GM18508 (cell line): ENCODE data around the gene TP63.

Source experiments
- ATAC-seq: cut with Tn5 transposase; IDR thresholded peaks from one replicate; pipeline ENCODE4 v1.9.1; 2021; ENCODE audit warnings: moderate number of reproducible peaks; ENCODE audit not compliant: insufficient read depth, unreplicated experiment

Gene TP63

DNA sequence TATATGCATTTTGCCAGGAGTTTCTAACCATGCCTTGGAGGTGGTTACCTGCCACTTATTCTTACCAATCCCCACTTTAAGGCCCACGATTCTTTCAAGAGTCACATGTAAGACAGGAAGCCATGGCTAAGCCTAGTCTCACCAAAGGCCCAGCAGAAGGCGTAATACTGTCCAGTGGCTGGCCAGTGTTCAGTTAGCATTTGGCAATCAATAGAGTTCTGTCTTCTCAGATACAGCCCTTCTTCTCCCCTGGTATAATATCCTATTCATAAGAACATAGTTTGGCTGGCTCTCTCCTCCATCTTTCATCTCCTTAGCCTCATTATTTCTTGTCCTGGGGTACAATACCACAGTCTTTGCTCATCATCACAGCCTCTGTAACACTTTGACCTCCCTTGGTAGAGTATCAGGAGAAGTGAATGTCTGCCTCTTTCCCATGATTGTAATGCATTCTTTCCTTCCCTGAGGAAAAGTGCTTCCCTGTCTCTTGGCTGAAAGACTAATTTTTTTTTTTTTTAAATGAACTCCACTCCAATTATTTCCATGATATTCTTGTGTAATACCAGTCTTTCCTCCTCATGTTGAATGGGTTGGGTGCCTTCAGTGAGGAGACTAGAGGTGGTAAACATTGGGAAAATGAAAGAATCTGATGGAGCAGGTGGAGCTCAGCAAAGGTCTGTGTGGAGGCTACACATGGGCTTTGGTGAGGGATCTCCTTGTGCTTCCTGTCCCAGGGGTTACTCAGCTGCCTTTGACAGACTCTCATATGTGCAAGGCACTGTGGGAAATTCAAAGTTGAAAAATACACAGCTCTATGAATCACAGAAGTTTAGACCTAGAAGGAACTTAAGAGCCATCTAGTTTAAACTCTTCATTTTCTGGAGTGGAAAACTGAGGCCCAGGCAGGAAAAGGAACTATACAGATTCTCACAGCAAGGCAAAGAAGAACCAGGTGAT, 271.3 kb downstream of the TP63 start:
- no peak for ATAC-seq

DNA sequence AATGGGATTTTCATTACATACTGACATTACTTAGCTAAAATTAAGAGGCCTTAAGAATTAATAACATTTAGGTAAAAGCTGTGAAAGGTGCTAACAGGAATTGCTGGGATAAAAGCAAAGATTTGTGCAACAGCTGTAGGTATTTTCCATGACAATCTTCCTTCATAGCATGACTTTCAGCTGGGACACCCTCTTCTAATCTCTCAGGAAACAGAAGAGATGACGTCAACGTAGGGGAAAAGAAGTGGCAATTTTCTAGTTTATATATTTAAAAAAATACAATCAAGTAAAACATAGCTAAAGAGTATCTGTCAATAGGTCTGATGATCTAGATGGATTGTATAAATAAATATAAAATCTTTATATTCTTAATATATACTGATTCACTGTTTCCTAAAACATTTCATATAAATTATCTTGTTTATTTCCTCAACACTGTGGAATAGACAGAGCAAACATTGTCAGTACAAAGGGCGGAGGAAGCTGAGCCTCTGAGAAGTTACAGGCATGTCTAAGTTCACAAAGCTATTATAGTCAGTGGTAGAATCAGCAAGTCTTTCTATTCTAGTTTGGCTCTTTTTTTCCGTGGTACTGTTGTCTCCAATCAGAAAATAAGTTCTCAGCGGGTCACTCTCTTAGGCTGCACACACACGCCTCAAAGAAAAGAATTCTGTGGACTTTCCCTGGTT, 272.5 kb downstream of the TP63 start:
- ATAC-seq: no peak

DNA sequence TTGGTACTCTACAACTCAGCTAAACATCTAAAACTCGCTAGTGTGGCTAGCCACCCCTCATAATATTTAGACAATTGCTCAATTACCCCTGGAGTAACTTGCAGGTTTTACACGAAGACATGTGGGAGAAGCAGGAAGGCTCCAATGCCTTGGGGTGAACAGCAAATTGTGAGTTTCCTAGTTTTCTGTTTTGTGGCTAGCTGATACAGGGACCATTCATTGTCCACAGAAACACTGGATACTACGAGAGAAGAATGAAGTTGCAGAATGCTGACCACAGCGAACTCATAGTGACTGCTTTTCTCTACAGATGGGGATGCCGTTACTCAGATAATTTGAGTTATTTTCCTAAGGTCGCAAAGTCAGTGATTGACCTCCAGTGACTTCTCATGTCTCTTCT, 276.6 kb downstream of the TP63 start:
- ATAC-seq: no peak

DNA sequence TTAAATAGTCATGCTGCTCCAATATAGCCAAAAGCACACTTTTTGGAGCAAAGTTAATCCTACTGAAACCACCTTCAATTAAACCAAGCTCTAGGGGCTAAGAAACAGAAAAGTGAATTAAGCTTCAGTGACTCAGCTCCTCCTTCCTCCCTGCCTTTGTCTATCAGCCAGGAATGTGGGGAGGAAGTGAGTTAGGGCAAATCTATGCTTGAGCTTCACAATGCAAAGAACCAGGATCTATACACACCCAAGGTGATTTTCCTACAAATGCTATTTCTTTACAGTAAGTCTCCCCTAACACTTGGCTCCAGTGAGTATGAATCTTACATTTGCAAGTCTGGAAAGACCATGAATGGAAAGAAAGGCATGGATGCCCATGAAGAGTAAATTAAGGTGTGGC, 277.5 kb downstream of the TP63 start:
- ATAC-seq: no peak

DNA sequence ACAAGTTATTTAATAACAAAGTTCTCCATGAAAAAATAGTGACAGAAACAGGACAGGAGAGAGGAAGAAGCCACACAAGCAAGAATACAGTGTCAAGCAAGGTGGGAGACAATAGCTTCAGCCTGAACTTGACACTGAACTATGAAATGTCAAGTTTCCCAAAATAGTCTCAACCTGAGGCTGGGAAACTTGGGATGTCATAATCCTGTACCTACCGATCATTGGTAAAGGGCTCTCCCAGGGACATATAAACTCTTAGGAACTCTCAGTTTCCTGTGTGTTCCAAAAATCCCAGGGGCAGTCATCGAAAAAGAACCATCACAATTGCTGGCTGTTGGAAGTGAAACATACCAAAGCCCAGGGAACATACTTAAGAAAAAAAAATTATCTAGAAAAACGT, 277.9 kb downstream of the TP63 start:
- no peak for ATAC-seq

DNA sequence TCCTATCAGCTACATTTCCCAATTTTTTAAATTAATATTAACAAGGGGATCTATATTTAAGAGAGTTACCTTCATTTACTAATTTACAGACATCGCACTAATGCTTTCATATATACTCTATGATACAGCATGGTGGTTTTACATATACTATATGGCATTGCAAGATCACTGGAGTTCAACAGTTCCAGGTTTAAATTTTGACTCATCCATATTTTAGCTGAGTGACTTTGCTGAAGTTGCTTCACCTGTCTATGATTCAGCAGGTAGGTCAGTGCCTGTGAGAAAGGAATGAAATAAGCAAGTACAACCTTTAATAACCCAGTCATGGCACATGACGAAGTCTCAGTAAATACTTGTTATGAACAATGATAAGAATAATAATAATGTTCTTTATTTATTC, 278.4 kb downstream of the TP63 start:
- ATAC-seq: no peak

DNA sequence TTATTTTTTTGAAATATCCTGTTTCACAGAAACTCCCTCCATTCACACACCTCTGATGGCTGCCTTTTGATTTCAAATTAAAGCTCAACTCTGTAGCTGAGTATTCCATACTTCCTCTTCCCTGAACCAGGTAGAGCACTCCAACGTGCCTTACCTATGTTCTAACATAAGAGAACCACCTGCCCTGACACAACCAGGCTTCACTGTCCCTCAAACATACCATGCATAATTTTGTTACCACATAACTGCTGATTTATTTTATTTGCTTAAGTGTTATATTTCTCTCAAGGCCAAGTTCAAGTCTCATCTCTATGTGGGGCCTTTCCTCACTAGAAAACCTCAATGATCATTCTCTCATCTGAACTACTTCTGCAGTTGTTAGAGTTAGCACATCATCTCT, 279.8 kb downstream of the TP63 start:
- no peak for ATAC-seq

DNA sequence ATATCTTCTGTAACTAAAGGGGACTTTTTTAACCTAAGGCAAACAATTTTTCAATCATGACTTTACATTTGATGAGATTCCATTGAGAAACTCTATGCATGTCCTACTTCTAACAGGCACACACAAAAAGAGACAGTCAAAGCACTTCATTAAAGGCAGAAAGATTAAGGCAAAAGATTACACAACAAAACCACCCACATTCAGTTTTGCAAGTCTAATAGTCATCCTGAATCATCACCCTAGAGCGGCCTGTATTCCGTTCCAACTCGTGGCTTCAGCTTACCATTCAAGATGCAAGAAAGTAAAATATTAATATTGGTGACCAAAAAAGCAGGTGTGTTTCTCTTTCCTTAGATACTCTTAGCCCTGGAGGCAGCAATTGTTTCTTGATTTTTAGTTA, 283.6 kb downstream of the TP63 start:
- no peak for ATAC-seq

DNA sequence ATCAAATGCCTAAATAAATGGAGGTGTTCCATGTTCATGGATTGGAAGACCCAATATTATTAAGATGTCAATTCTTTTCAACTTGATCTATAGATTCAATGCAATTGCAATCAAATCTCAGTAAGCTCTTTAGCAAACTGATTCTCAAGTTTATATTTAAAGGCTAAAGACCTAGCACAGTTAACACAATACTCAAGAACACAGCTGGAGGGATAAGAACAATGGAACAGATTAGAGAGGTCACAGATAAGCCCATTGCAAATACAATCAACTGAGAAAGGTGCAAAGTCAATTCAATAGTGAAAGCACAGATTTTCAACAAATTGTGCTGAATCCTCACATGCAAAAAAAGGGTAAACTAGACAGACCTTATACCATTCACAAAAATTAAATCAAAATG, 290.6 kb downstream of the TP63 start:
- no peak for ATAC-seq

DNA sequence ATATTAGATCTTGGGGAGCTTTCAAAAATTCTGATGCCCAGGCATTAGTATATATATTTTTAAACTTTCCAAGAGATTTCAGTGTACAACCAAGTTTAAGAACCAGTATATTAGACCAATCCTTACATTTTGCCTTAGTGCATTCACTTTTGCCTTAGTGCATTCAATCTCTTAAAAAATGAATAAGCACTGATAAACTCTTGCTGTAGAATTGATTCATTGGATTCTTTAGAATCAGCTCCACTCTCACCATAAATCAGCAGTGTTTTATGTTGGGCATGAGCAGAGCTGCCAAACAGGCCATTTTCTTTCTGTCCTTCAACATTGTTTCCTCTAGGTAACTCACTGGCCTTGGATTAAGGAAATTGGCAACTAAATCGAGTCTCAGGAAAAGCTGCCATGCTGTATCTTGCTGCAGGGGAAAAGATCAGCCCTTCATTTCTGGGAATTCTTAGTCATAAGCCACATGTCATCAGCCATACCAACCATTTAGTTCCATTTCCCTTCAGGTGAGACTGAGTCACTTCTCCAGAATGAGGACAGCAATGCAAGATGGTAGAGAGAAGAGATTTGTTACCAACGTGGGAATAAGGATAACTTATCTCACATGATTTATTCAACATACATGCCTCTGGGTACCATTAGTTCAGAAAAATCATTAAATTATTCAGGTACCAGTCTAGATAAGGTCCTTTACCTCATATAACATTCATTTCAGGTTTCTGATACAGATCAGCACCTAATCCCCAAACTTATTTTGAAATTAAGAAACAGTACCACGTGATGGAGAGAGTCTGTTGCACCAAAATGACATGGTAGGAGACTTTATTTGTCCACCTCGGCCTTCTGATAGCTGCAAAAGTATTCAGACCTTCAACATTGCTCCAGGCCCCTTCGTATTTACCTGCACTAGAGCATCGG, 297.0 kb downstream of the TP63 start:
- no peak for ATAC-seq

DNA sequence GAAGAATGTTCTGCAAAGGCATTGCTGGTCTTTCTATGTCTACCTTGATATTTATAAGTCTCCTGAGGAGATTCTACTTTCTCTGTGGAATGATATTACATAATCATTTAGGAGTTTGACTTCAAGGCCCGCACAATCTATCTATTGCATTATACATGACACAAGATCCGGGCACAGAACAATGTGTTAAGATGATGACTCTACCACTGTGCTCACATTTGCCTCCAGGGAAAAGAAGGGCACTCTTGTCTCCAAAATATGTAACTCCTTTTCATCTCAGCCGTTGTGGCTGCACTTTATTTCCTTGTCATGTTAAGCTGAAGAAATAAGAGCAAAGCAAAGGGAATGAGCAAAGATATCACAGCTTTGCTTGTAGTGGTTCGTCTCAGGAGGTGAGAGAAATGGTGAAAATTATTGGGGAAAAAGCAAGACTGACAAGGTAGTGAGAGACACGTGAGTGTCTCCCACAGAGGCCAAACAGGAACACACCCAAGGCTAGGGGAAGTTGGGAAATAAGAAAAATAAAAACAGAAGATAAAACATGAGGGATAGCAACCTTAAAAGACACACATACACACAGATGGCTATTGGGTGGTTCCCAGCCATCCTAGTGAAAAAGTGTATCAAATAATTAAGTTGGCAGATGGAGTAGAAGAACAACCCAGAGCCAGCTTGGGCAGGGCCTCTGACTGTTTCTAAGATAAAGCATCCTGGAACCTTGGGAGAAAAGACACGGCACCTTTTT, 305.2 kb downstream of the TP63 start:
- ATAC-seq: no peak

DNA sequence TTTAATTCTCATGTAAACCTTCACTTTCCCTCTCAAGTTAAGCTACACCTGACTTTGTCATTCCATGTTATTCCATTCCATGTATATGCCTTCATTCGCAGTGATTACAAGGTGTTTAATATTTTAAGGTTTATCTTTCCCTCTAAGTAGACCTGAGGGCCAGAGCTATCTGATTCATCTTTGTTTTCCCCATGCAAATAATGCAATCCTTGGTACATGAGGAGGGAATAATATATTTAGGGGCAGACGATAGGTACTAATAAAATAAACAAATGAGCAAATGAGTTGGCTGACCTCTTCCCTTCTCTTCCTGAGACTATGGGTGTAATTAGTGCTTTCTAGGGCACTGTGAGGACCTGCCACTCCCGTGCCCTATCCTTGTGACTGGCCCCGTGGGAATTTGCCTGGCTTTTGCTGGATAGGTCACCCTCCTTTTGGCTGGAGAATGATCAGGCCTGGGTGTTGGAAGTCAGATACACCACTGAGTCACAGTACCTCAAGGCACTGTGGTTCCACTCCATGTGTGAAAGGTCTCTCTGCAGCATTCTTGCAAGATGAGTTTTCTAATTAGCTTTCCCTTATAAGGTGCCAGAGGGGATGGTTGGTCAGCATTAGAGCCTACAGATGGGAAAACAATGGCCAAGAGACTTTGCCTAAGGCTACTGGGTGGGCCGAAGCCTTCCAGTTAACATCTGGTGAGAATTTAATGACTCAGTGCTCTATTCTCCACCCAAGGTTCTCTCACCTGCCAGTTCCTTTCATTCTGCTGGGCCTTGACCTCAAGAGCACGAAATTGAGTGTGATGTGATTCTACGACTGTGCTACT, 306.3 kb downstream of the TP63 start:
- ATAC-seq: no peak

DNA sequence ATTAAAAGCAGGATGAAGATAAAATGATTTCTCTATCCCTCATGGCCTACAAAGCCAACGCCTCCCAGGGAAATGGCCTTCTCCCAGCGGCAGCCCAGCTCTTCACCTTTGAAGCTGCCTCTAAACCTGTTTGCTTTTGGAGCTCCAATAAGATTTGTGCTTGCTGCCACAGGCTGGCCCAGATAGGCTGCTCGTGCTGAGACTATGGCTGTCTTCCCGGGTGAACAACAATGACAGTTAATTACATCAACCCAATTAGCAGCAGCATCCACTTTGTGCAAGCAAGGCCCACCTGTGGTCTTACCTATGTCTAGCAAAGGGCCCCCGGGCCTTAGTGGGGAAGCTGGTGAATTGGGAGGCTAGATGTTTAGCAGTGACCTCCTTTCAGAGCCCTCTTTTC, 309.9 kb downstream of the TP63 start:
- no peak for ATAC-seq

DNA sequence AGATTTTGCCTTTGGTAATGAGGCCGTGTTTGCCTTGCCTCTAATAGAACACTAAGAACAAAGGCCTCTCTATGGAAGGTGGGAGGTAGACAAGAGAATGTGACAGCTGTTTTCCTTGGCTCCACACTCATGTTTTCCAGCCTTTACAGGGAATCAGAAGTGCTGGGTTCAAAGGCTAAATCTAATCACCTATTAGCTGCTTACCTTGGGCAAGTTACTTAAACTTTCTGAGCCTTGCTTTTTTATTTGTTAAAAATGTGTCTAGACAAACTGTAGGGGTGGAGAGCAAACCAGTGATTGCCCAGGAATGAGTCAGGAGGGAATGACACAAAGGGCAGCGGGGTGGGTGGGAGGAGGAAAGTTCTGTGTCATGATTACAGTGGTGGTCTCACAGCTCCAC, 310.5 kb downstream of the TP63 start:
- ATAC-seq: no peak

DNA sequence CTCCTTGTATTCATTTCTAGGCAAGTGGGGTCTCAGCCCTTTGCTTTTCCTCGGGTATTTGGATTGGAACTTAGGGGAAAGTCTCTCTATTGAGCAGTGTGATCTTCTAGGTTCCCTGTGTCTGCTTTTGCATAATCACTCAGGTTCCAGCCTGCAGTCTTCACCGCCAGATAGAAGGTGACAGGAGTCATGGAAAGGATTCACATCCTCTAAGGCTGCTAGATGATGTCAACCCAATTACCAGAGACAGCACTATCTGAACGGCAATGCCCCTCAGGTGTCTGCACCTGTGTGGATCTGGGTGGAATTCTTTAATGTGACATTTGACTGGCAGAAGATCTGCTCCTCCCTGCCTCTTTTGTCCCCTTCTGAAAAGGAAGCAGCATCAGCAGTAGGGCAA, 311.8 kb downstream of the TP63 start:
- no peak for ATAC-seq

DNA sequence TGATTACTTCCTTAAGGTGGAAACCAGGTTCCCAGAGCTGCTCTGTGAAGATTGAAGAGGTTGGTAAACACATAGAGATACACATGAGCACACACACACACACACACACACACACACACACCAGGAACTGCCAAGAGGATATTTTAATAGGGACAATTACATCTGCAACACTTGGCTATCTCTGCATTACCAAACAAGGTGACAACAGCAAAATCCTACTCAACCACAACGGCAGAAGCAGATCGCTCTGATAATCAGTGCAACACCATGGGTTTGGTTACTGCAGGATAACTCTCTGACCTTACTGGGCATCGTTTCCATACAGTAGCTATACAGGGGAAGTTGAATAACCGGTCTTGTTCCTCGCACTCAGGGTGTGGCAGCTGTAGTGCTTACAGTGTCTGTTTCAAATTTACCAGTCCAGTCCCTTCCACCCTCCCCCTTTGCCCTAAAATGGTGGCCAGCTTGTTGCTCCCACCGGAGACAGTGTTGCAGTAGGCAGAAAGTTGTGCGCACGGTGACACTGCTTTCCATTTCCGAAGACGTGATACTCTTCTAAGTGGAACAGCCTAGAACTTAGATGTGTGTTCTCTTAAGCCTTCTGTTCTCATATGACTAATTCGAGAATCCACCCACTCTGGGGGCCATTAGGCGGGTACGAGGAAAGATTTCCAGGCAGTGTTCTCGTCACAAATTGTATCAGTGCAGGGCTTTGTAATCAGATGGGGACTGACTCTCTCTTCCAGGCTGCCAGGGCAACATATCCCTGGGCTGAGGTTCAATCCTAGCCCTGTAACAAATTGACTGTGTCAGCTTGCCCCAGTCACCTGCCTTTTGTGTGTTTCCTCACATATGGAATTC, 313.3 kb downstream of the TP63 start:
- ATAC-seq: no peak

DNA sequence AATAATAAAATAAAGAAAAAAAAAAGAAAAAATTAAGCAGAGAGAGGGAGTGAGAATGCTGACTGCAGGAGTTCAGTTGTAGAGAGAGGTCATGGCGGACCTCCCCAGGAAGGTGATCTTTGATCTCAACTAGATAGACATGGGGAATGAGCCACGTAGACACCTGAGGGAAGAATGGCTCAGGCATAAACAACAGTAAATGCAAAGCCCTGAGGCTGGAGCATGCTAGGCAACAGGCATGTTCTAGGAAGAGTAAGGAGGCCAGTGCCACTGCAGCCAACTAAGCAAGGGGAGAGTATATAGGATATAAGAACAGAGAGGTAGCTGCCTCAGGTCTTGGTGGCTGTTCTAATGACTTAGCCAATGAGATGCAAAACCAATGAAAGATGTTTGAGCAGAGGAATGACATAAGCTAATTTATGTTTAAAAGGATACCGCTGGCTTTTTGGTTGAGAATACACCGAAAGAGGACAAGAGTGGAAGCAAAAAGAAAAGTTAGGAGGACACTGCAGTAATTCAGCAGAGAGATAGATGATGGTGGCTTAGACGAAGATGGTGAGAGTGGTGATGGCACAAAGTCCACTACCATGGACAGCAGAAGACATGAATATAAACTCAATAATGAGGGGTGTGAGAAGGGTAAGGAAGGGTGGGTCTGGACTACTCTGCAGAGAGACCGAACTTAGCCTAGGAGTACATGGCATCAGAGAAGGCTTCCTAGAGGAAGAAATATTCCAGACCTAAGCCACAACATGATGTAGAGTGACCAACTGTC, 314.9 kb downstream of the TP63 start:
- ATAC-seq: no peak
